GM19438 (cell line): ENCODE measurements around the gene DNM2.
"Not testable (repeated sequence)": the region's sequence is repeated elsewhere in the genome, so short reads cannot be mapped to it uniquely, and the experiment has no call there.

Experiments
- ATAC-seq: cut with Tn5 transposase; IDR thresholded peaks from one replicate; pipeline ENCODE4 v1.9.1; 2021; ENCODE audit warnings: low read depth; ENCODE audit not compliant: unreplicated experiment

The DNM2 gene

GRCh38 chr19:10720607-10721125, 2.8 kb downstream of the DNM2 start:
- ATAC-seq, result no peak

GRCh38 chr19:10723591-10723990, 5.7 kb downstream of the DNM2 start:
- ATAC-seq, result no peak

- no peak for ATAC-seq
Measured at GRCh38 chr19:10724573-10725071, 6.7 kb downstream of the DNM2 start.

- no peak for ATAC-seq
Measured at GRCh38 chr19:10725415-10725814, 7.5 kb downstream of the DNM2 start.

- no peak for ATAC-seq
Measured at GRCh38 chr19:10726268-10726667, 8.4 kb downstream of the DNM2 start.

GRCh38 chr19:10727685-10728201, 9.9 kb downstream of the DNM2 start:
- no peak for ATAC-seq

GRCh38 chr19:10729411-10729810, 11.5 kb downstream of the DNM2 start:
- ATAC-seq, result no peak

- ATAC-seq, result no peak
Measured at GRCh38 chr19:10730932-10731331, 13.1 kb downstream of the DNM2 start.

GRCh38 chr19:10735741-10736140, 17.9 kb downstream of the DNM2 start:
- ATAC-seq, result no peak

- ATAC-seq, result no peak
Measured at GRCh38 chr19:10736189-10736588, 18.3 kb downstream of the DNM2 start.

- no peak for ATAC-seq
Measured at GRCh38 chr19:10736916-10737551, 19.2 kb downstream of the DNM2 start.

GRCh38 chr19:10737722-10738121, 19.8 kb downstream of the DNM2 start:
- ATAC-seq, result no peak

GRCh38 chr19:10740798-10741197, 22.9 kb downstream of the DNM2 start:
- ATAC-seq, result no peak

- no peak for ATAC-seq
Measured at GRCh38 chr19:10742476-10742875, 24.6 kb downstream of the DNM2 start.

- no peak for ATAC-seq
Measured at GRCh38 chr19:10744253-10744798, 26.4 kb downstream of the DNM2 start.

- ATAC-seq, result no peak
Measured at GRCh38 chr19:10744801-10745293, 27.0 kb downstream of the DNM2 start.

- ATAC-seq, result not testable (repeated sequence)
Measured at GRCh38 chr19:10746437-10746836, 28.6 kb downstream of the DNM2 start.

GRCh38 chr19:10747271-10747670, 29.4 kb downstream of the DNM2 start:
- no peak for ATAC-seq

- ATAC-seq, result no peak
Measured at GRCh38 chr19:10747674-10748073, 29.8 kb downstream of the DNM2 start.

- no peak for ATAC-seq
Measured at GRCh38 chr19:10748195-10748926, 30.5 kb downstream of the DNM2 start.

- no peak for ATAC-seq
Measured at GRCh38 chr19:10748927-10749434, 31.1 kb downstream of the DNM2 start.
